Hematopoietic multipotent progenitor cell treated with erythropoietin and hydrocortisone succinate and interleukin-3 and kit ligand, for 6 days (in vitro differentiated cells): ENCODE data around the gene TRIM44.
A peak's percentile ranks its signal among the peaks of the same experiment; 100 is the strongest.
"Not testable (repeated sequence)": the region's sequence is repeated elsewhere in the genome, so short reads cannot be mapped to it uniquely, and the experiment has no call there.

Experiments used
- DNase-seq: peaks from one replicate; pipeline ENCODE4 v3.0.0-alpha.2; 2015

The TRIM44 gene

DNA sequence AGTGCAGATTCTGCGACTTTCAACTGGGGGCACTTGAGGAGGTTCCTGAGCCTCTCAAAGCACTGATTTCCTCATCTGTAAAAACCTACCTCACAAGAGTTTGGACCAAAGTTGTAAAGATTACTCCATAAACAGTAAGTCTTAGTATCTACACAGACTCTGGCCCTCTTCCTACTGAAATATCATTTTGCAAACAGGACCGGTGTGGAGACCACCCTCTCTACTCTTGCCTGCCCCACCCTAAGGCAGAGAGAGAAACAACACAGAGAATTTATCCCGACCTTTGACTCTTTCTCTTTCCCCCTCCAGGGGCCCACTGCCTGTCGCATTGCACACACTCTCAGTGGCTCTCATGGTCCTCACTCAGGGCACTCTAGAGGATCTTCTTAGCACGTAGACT lies 163.4 kb downstream of the TRIM44 start:
- no peak for DNase-seq

DNA sequence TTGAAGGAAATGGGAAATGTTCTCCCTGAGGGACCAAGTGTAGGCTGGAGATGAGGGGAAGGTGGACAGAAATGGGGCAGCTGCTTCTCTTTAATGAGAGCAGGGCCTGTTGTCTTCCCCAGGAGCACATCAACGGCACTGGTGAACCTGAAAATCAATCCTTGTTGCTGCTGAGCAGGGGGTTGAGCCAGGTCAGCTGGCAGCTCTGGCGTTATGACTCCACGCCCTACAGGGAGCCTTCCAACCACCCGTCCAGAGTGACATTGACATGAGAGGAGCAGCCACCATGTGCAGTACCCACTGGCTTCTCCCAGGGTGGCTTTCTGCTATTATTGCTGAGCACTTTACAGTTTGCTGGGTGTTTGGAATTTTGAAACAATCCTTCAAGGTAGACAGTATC lies 164.4 kb downstream of the TRIM44 start:
- no peak for DNase-seq

DNA sequence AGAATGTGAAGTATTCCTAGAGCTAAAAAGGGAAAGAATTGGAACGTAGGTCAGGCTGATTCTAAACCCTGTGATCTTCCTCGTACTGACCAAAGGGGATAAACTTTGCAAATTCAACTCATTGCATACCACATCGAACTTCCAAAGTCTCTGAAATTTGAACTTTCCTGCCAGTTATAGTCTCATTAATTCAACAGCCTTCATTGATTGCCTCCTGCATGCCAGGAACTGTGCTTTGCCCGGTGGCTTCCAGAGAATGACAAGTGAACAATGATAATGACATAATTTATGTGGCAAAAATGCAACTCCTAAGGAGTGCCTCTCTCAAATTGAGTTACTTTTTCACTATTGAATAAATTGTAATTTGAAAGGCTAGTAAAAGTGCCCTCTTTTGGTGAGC lies 173.6 kb downstream of the TRIM44 start:
- no peak for DNase-seq

DNA sequence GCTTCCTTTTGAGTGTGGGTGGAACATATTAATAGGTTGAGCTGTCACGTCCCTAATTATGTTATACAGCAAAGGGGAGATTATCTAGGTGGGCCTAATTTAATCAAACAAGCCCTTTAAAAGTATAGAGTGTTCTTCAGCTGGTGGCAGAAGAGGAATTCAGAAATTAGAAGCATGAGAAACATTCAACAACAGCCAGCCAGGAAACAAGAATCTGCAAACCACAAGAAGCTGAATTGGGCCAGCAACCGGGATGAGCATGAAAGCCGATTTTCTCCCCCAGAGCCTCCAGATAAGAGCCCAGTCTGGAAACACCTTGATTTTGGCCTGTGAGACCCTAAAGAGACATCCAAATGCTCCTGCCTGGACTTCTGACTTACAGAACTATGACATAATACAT lies 175.5 kb downstream of the TRIM44 start:
- DNase-seq = no peak

DNA sequence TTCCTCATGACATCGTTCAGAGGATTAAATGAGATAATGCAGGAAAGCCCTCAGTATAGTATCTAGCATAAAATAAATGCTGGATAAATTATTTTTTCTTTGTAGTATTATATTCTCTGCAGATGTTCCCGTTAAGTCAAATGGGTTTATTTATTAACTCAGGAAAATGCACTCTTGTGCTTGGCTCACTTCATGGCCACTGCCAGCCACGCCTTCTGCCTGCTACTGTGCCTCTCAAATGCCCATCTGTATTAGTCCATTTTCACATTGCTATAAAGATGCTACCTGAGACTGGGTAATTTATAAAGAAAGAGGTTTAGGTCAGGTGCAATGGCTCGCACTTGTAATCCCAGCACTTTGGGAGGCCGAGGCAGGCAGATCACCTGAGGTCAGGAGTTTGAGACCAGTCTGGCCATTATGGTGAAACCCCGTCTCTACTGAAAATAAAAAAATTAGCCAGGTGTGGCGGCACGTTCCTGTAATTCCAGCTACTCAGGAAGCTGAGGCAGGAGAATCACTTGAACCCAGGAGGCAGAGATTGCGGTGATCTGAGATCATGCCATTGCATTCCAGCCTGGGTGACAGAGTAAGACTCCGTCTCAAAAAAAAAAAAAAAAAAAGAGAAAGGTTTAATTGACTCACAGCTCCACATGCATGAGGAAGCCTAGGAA lies 176.3 kb downstream of the TRIM44 start:
- DNase-seq = not testable (repeated sequence)

DNA sequence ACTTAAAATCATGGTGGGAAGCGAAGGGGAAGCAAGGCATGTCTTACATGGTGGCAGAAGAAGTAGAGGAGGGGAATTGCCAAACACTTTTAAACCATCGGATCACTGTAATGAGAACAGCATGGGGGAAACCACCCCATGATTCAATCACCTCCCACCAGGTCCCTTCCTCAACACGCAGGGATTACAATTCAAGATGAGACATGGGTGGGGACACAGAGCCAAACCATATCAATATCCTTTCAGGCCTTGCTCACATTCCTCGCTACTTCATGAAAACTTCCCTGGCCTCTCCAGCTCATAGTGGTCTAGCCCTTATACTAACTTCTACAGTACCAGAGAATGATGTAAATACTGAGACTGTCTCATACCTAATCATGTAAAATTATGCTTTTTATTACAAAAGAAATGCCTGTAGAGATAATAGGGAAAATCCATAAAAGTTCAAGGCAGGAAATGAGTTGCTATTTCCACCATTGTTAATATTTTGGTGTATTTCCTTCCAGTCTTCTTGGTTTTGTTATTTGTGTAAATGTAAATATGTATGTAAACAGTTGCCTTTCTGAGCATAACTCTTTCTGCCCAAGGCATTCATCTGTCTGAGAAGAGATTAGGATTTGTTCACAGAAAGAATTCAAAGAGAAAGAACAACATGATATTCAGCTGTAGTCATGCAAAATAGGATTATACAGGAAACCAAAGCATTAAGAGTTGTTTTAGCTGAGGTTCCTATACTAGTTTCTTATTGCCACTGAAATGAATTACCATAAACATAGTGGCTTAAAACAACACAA lies 177.0 kb downstream of the TRIM44 start:
- DNase-seq = no peak

DNA sequence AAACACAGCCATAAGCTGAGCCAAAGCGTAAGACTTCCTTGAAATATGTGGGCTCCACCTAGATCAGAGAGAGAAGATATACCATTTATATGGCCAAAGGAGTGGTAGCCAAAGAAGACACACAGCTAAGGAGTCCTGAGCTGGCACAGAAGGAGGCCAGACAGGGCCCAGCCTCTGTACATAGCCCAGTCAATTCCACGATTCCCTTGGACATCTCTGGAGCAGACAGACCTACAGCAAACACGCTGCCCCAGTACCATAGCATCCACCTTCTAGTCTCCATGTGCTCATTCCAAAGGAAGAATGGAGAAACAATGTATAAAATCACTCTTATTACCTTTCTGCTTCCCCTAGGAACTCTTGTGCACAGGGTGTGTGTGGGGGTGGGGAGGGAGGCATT lies 179.2 kb downstream of the TRIM44 start:
- DNase-seq = no peak

DNA sequence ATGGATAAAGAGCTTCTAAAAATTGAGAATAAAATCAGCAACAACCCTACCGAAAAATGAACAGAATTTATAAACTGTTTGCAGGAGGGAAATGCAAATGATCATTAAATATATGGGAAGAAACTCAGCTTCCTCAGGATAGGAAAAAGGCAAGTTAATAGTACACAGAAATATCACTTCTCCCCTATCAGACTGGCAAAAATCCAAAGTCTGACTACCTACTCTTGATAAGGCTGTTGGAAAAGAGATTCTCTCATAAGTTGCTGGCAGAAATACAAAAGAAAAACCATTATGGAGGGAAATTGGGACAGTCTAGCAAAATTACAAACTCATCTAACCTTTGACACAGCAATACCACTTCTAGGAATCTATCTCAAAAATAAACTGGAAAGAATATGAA lies 180.4 kb downstream of the TRIM44 start:
- DNase-seq = no peak

DNA sequence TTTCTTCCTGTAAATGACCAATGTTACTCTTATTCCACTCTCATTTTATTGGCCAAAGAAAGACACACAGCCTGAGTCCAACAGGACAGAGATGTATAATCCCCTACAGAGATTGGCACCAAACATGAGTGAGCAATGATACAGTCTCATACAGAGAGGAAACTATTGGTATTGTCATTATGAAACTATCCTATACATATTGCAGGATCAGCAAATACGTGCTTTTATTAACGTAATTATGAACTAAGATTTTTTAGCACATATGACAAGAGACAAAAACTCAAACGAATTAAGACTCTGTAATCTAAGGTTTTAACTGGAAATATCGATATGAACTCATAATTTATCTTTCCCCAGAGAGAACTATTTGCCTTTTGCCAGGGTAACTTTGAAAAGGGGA lies 182.0 kb downstream of the TRIM44 start:
- no peak for DNase-seq

DNA sequence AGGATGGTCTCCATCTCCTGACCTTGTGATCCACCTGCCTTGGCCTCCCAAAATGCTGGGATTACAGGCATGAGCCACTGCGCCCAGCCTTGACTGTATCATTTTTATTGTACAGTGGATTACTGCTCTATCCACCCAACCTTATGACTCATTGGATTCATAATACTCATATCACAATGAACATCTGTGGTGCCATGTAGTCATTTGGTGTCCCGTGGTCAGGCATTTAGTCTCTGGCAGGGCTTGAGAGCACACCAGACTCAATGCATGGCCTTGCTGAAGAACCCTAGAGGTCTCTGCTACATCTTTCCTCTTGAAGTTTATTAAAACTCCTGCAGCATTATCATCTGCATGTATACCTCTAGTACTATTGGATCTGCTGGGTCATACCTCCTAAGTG lies 183.3 kb downstream of the TRIM44 start:
- peak; percentile 68 for DNase-seq

DNA sequence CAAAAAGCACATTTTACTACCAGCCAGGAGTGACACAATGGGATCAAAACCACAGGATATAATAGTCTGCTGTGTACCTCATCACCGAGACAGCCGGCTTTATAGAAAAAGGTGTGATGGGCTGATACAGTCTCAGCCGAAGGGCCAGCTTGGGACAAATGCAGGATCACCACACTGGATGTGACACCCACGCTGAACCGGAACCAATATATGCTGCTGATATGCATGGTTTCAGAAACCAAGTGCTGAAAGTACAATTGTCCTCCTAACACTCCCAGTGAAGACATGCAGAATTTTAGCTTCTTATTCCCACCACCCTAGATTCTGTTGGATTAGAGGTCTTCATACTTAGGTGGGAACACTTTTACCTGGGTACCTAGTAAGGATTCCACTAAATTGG lies 184.3 kb downstream of the TRIM44 start:
- DNase-seq = no peak

DNA sequence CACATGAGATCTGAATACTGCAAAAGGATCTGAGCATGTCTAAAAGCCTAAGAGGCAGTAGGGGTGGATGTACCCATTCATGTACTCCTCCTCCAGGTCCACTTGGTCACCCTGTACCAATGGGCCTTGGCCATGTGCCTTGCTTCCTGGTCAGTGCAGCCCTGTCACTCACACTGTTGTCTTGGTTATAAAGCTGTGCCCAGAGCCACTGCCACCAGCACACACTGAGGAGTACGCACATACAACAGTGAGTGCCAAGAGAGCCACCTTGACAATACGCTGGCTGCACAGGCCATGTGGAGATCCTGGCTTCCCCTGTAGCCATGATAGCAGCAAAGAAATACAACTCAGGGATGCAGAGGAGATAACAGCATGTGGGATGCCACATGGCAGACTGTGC lies 184.9 kb downstream of the TRIM44 start:
- DNase-seq = no peak

DNA sequence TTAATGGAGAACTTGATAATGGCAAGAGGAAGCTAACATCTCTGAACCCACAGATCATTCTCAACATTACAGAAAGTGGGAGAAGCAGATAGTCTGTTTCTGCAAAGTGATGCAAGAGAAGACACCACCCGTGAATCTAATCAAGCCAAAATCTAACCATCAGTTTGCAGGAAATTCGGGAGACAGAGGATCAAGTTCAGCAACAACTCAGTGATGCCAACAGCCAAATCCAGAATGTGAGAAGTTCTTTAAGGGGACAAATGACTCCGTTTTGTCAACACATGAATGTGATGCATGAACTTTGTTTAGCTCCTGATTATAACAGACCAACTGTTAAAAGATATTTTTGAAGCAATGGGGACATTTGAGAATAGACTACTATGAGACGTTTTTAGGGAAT lies 186.0 kb downstream of the TRIM44 start:
- no peak for DNase-seq

DNA sequence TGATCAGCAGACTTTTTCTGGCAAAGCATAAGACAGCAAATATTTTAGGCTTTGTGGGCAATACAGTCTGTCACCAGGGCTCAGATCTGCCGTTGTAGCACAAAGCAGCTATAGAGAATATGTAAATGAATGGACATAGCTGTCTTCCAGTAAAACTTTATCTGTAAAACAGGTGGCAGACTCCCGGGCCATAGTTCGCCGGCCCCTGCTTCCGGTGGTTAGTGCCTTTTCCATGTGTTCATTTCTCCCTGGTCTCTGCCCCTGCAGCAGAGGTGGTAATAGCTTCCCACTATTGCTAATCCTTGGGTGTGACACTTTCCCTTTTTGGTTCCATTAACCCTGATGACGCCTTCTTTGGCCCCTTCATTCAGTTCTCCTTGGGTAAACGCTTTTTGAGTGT lies 187.6 kb downstream of the TRIM44 start:
- DNase-seq = no peak

DNA sequence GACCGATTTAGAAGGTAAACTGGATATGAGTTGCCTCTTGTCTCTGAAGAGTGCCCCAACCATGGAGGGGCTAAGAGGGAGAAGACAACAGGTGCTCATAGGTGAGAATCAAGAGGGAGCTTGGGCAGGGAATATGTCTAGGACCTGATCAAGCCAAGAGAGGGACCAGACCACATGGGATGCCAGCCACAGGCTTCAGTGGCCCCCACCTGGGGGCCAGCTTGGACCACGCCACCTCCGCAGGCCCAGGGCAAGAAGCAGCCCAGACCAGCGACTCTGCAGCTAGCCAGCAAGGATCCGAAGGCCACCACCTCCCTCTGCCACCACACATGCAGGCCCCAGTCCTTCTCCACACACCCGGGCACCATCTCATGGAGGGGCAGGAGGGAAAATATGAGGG lies 188.8 kb downstream of the TRIM44 start:
- no peak for DNase-seq

DNA sequence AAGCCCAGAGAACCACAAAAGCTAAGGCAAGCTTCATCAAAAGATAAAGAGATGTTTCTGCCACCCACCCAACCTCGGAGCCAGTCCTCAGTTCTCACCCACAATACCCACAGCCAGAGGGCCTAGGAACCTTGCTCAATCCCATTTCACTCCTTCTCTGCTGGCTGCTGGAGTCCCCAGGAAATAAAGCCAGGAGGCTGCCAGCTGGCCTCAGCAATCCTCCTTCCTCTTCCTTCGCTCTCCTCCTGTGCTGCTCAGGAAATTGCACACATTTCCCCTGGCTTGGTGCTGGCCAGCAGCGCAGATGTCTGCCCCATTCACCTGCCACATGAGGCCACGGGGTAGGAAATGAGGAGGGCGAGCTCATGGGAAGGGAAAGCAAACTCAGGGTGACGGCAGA lies 189.5 kb downstream of the TRIM44 start:
- DNase-seq = peak; percentile 15

DNA sequence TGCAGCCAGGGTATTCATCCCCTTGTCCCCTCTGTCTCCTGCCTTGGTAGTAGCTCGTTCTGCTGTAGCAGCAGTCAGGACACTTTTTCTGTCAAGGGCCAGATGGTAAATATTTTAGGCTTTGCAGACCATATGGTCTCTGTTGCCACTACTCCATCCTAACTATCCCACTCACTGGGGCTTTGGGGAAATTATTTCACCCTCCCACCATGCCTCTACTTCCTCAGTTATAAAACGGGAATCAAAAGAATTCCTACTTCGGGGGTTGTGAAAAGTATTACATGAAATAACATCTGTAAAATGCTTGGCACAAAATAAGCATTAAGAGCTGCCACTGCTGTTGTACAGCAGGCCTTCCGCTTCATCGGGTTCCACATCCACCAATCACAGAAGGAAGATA lies 191.4 kb downstream of the TRIM44 start:
- DNase-seq = no peak

DNA sequence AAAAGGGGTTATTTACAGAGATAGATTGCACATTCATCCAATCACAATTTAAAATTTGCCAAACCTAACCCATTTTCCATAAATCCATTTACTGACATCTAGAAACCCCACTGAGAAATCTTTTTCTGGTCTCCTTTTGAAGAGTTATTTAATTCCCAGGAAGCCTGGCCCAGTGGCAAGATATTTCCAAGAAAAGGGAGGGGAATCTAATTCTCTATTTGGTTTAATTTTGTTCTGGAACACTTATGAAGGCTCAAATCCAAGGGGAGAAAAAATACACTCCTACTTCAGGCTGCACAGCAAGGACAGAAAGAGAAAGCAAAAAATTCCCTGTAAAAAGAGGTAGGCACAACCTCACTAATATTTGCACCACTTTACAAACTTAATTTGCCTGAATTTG lies 193.1 kb downstream of the TRIM44 start:
- DNase-seq = no peak

DNA sequence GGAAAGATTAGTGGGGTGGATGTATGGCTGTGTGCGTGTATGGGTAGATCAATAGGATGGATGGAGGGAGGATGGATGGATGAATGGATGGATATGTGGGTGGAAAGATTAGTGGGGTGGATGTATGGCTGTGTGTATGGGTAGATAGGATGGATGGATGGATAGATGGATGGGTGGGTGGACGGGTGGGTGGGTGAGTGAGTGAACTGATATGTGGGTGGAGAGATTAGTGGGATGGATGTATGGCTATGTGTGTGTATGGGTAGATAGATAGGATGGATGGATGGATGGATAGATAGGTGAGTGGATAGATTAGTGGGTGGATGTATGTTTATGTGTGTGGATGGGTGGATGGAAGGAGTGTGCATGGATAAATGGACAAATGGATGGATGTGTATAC lies 193.7 kb downstream of the TRIM44 start:
- no peak for DNase-seq

DNA sequence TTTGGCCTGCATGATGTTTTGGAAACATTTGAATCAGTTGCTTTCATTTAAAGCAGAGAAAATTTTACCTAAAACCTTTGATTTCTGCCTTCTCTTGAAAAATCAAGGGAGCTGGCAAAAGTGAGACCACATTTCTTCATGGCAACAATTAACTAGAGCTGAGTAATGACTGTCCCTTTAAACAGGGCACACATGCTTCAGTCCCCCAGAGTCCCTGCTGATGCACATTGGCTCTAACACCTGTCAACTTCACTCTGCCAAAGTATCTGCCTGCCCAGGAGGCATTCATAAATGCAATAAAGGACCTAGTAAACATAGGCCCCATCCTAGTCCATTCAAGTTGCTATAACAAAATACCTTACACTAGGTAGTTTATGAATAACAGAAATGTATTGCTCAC lies 194.2 kb downstream of the TRIM44 start:
- no peak for DNase-seq

DNA sequence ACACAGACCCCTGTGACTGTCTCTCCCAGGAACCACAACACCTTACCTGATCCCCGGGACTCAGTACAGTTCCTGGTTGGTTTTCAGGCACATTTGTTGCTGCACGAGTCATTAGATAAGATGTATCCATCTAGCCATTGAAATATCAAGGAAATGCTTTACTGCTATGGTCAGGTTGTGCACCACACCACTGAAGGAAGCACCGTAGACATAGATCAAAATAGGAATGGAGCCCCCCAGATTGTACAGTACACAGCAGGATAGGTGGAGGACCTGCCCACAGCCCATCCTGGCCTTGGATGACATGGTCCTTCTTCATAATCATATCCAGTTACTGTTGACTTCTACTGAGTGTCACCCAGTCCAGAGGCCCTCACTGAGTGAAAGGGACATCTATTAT lies 195.3 kb downstream of the TRIM44 start:
- no peak for DNase-seq

DNA sequence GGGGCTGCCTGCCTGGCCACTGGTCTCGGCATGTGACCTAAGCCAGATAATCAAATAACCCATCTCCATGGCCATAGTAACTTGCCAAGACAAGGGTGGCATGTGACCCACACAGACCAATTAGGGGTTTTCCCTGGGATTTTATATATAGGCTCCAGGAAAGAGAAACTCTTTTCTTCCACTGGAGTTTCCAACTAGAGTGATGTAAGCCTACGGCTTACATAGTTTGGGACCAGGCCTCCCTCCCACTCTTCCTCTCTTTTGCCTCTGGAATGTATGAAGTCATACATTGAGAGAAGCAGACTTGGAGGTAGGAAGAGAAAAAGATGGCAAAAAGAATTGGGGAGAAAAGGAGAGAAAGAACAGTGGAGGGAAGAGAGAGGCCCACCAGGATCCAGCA lies 196.7 kb downstream of the TRIM44 start:
- no peak for DNase-seq

DNA sequence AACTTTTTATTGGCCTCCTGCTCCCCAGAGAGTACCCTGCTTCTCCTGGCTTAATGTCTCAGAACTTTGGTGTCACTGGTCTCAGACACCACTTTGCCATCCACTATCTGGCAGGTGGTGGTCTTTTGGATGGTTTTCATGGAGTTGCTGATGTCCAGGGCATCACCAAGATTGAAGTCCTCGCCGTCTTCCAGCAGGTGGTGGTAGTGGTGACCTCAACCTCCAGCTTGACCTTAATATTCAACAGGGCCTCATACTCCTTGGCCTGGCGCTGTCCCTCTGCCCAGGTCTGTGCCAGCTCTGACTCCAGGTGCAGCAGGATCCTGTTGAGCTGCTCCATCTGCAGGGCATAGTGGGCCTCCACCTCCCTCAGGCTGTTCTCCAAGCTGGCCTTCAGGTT lies 197.6 kb downstream of the TRIM44 start:
- DNase-seq = not testable (repeated sequence)

DNA sequence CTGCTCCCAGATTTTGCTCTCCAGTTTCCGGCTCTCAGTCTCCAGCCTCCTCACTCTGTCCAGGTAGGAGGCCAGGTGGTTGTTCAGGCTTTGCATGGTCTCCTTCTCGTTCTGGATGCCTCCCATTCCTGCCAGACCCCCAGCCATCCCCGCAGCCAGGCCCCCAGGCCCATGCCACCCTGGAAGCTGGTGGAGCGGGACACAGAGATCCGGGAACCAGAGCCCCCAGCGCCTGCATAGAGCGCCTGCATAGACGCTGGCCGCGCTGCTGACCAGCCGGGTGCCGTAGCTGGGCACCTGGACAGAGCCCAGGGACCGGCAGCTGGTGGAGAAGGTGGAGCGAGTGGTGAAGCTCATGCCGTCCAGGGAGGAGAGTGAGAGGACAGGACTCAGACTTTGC lies 198.6 kb downstream of the TRIM44 start:
- no peak for DNase-seq

DNA sequence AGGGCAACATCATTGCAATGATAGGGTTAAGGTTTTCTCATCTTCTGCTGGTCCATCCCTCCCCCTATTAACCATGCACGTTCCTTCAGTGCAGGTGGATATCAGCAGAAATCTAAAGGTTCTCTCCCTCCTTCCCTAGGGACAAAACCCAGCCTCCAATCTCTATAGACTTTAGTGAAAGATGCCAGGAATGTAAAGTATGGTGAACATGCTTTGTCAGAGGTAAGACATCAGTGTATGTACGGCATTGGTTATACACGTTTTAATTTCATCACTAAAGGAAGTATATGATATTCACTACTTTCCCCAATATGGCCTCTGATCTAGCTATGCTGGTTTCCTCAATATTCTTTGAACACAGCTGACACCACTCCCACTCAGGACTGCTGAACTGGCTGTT lies 200.1 kb downstream of the TRIM44 start:
- no peak for DNase-seq
